ENCODE data around the gene LRP10. TPM values are rescaled to one million over a fixed set of nuclear protein-coding genes. Genes with fewer than 3 reads are reported as not detected.
"Not testable (repeated sequence)": the region's sequence is repeated elsewhere in the genome, so short reads cannot be mapped to it uniquely, and the experiment has no call there.

LRP10 gene
- polyA plus RNA-seq, 1 experiment = 87.8 TPM

GRCh38 chr14:22907429-22907828 lies 35.9 kb downstream of the LRP10 start:
- no peak for TF ChIP-seq CTCF (IDR thresholded peaks at IDR 0.05; ENCODE audit: low read depth, low read length)
- Histone ChIP-seq H3K4me3 (ENCODE audit: low read depth, low read length) (no peak overlapping the region), H3K27me3 (ENCODE audit: control insufficient read depth, insufficient read depth, low read length) (no peaks in the 10 kb centered on the region), H3K27ac (ENCODE audit: low read depth, low read length) (no peak overlapping the region), H3K9me3 (ENCODE audit: control insufficient read depth, insufficient read depth, low read length) (no peaks in the 10 kb centered on the region)
- no peak for DNase-seq (ENCODE audit: low read depth, low spot score)
- POLR2A ChIA-PET = no interaction called here
- CTCF ChIA-PET = interaction anchor here (1.1 to 1.7 kb wide), 3 partner anchors 23 to 351 kb away, joined by 3 to 7 read pairs (median 6); no protein-coding TSS in a partner anchor

- CTCF ChIA-PET = interaction anchor here (0.6 to 1.3 kb wide), 2 partner anchors 67 to 352 kb away, joined by 5 to 6 read pairs; no protein-coding TSS in a partner anchor
- no peak for DNase-seq (ENCODE audit: low read depth, low spot score)
- H3K4me3 ChIP-seq (ENCODE audit: low read depth, low read length) = no peak overlapping the region
- H3K27me3 ChIP-seq (ENCODE audit: control insufficient read depth, insufficient read depth, low read length) = no peaks in the 10 kb centered on the region
- no peaks in the 10 kb centered on the region for H3K9me3 ChIP-seq (ENCODE audit: control insufficient read depth, insufficient read depth, low read length)
- TF ChIP-seq CTCF (IDR thresholded peaks at IDR 0.05; ENCODE audit: low read depth, low read length) = no peak
- H3K27ac ChIP-seq (ENCODE audit: low read depth, low read length) = no peak overlapping the region
- POLR2A ChIA-PET = interaction anchor here (0.6 kb wide), 1 partner anchor 294 kb away, joined by 9 read pairs; no protein-coding TSS in a partner anchor
Measured at GRCh38 chr14:22908601-22909000, 37.1 kb downstream of the LRP10 start.

GRCh38 chr14:22910916-22911315 lies 39.4 kb downstream of the LRP10 start:
- DNase-seq (ENCODE audit: low read depth, low spot score) = no peak
- Histone ChIP-seq H3K27ac (ENCODE audit: low read depth, low read length) (no peak overlapping the region), H3K4me3 (ENCODE audit: low read depth, low read length) (no peak overlapping the region), H3K9me3 (ENCODE audit: control insufficient read depth, insufficient read depth, low read length) (no peaks in the 10 kb centered on the region), H3K27me3 (ENCODE audit: control insufficient read depth, insufficient read depth, low read length) (no peaks in the 10 kb centered on the region)
- no peak for TF ChIP-seq CTCF (IDR thresholded peaks at IDR 0.05; ENCODE audit: low read depth, low read length)
- CTCF ChIA-PET = interaction anchor here (0.9 to 2.7 kb wide), 3 partner anchors 10 to 354 kb away, joined by 4 to 10 read pairs (median 4); no protein-coding TSS in a partner anchor
- POLR2A ChIA-PET = no interaction called here

- not testable (repeated sequence) for H3K9me3 ChIP-seq (ENCODE audit: control insufficient read depth, insufficient read depth, low read length); H3K27me3 ChIP-seq (ENCODE audit: control insufficient read depth, insufficient read depth, low read length); DNase-seq (ENCODE audit: low read depth, low spot score); H3K4me3 ChIP-seq (ENCODE audit: low read depth, low read length); H3K27ac ChIP-seq (ENCODE audit: low read depth, low read length)
- CTCF ChIA-PET = interaction anchor here (0.7 to 2.5 kb wide), 5 partner anchors 14 to 358 kb away, joined by 3 to 13 read pairs (median 8); partner anchors contain the start of gene LRP10
- POLR2A ChIA-PET = interaction anchor here (0.9 kb wide), 1 partner anchor 14 kb away, joined by 3 read pairs; the partner anchor contains the start of gene PRMT5
Measured at GRCh38 chr14:22914836-22915235, 43.3 kb downstream of the LRP10 start.

GRCh38 chr14:22915886-22916521 lies 44.5 kb downstream of the LRP10 start:
- no peak for TF ChIP-seq CTCF (IDR thresholded peaks at IDR 0.05; ENCODE audit: low read depth, low read length)
- ChIA-PET POLR2A (interaction anchor here (0.6 to 0.8 kb wide), 4 partner anchors 12 to 660 kb away, joined by 3 read pairs; partner anchors contain the start of genes AJUBA and PRMT5), CTCF (interaction anchor here (0.6 to 5.9 kb wide), 11 partner anchors 14 to 1327 kb away, joined by 3 to 36 read pairs (median 7); partner anchors contain the start of genes LRP10 and PRMT5)
- no peaks in the 10 kb centered on the region for H3K9me3 ChIP-seq (ENCODE audit: control insufficient read depth, insufficient read depth, low read length)
- H3K27ac ChIP-seq (ENCODE audit: low read depth, low read length) = peak overlapping the region; percentile 31
- no peak for DNase-seq (ENCODE audit: low read depth, low spot score)
- no peaks in the 10 kb centered on the region for H3K27me3 ChIP-seq (ENCODE audit: control insufficient read depth, insufficient read depth, low read length)
- H3K4me3 ChIP-seq (ENCODE audit: low read depth, low read length) = no peak overlapping the region
